Calu3 (cell line): ENCODE data around the gene UFSP2. TPM values are rescaled to one million over a fixed set of nuclear protein-coding genes. Genes with fewer than 3 reads are reported as not detected.

ENCODE experiments used
- Bru-seq: library from RNA; stranded (reverse); fragments of 400-500 nt; gene quantifications from one replicate; lab custom pipeline; 2021; lab: Mats Ljungman, UMichigan
- BruChase-seq, 2 experiments: library from RNA; stranded (reverse); fragments of 400-500 nt; gene quantifications; one replicate each; lab custom pipeline; 2021; lab: Mats Ljungman, UMichigan
- BruUV-seq: library from RNA; stranded (reverse); fragments of 400-500 nt; replicated peaks from 2 replicates; lab custom pipeline; 2021; lab: Mats Ljungman, UMichigan
- CTCF ChIA-PET: fragments of 300-600 bp; sonication (Branson Sonifier 250); formaldehyde crosslinking; loops from one replicate; lab custom pipeline; 2022; ENCODE audit warnings: antibody characterized with exemption; lab: Charles Lee
- DNase-seq: peaks from one replicate; pipeline ENCODE4 v3.0.0; 2022
- H3K27ac Mint-ChIP-seq: one replicate; pipeline ENCODE4 v1.8.0; 2022; ENCODE audit warnings: mixed read lengths; ENCODE audit not compliant: unreplicated experiment
- H3K27me3 Mint-ChIP-seq: one replicate; pipeline ENCODE4 v1.8.0; 2022; ENCODE audit warnings: mixed read lengths; ENCODE audit not compliant: unreplicated experiment
- H3K36me3 Mint-ChIP-seq: one replicate; pipeline ENCODE4 v1.8.0; 2022; ENCODE audit warnings: mild to moderate bottlenecking, moderate library complexity, mixed read lengths; ENCODE audit not compliant: insufficient read depth, unreplicated experiment
- H3K4me1 Mint-ChIP-seq: one replicate; pipeline ENCODE4 v1.8.0; 2022; ENCODE audit warnings: mild to moderate bottlenecking, low read depth, mixed read lengths; ENCODE audit not compliant: unreplicated experiment
- H3K4me3 Mint-ChIP-seq: one replicate; pipeline ENCODE4 v1.8.0; 2022; ENCODE audit warnings: mild to moderate bottlenecking, low read depth, moderate library complexity, mixed read lengths; ENCODE audit not compliant: unreplicated experiment
- H3K9me3 Mint-ChIP-seq: one replicate; pipeline ENCODE4 v1.8.0; 2022; ENCODE audit warnings: low read depth, mixed read lengths; ENCODE audit not compliant: unreplicated experiment
- intact Hi-C: fragments of 100-400 bp; cut with micrococcal nuclease; formaldehyde crosslinking; loops from one replicate; pipeline ENCODE4 v1.10.0; 2022; ENCODE audit not compliant: unreplicated experiment
- long read RNA-seq: library from polyadenylated mRNA; stranded (forward); transcript quantifications from one replicate; pipeline ENCODE4 v2.0.0, GENCODE V29; 2022
- total RNA-seq: library from RNA; stranded (reverse); gene quantifications from 2 replicates; pipeline ENCODE4 v1.2.3, GENCODE V29; 2022
- TF ChIP-seq, protein P1 (sequence below): fragments of 200-600 bp; IDR thresholded peaks from one replicate; pipeline ENCODE4 v1.8.0; 2022; ENCODE audit warnings: antibody characterized with exemption; ENCODE audit not compliant: unreplicated experiment

UFSP2 gene, protein sequence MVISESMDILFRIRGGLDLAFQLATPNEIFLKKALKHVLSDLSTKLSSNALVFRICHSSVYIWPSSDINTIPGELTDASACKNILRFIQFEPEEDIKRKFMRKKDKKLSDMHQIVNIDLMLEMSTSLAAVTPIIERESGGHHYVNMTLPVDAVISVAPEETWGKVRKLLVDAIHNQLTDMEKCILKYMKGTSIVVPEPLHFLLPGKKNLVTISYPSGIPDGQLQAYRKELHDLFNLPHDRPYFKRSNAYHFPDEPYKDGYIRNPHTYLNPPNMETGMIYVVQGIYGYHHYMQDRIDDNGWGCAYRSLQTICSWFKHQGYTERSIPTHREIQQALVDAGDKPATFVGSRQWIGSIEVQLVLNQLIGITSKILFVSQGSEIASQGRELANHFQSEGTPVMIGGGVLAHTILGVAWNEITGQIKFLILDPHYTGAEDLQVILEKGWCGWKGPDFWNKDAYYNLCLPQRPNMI
- total RNA-seq = 11.8 and 14.8 TPM in 2 replicates
- percentile 64 among the genes with signal in this experiment for Bru-seq, nascent RNA
- percentile 52 among the genes with signal in this experiment for BruChase-seq, experiment 1, labeled RNA remaining after a 6-hour chase
- BruChase-seq, experiment 2, labeled RNA remaining after a 2-hour chase = percentile 52 among the genes with signal in this experiment
- long read RNA-seq, transcript UFSP2-201 (12 exons, 1,630 nt) = major isoform, 10 of 16 reads
- long read RNA-seq, partial matches to known transcripts = 2 of 16 reads
- long read RNA-seq, other reads (novel, unspliced or antisense) = 4 of 16 reads

- TF ChIP-seq, protein P1, sequence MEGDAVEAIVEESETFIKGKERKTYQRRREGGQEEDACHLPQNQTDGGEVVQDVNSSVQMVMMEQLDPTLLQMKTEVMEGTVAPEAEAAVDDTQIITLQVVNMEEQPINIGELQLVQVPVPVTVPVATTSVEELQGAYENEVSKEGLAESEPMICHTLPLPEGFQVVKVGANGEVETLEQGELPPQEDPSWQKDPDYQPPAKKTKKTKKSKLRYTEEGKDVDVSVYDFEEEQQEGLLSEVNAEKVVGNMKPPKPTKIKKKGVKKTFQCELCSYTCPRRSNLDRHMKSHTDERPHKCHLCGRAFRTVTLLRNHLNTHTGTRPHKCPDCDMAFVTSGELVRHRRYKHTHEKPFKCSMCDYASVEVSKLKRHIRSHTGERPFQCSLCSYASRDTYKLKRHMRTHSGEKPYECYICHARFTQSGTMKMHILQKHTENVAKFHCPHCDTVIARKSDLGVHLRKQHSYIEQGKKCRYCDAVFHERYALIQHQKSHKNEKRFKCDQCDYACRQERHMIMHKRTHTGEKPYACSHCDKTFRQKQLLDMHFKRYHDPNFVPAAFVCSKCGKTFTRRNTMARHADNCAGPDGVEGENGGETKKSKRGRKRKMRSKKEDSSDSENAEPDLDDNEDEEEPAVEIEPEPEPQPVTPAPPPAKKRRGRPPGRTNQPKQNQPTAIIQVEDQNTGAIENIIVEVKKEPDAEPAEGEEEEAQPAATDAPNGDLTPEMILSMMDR = no peak
- Mint-ChIP-seq H3K4me1 (peaks cover 8% of the 10 kb centered on the region), H3K9me3 (no peaks in the 10 kb centered on the region), H3K27ac (peak within 1 kb of the TSS; percentile 75), H3K27me3 (no peaks in the 10 kb centered on the region), H3K36me3 (peaks cover 20% of the 10 kb centered on the region), H3K4me3 (peak within 1 kb of the TSS; percentile 79)
- DNase-seq = peak; percentile 79
- intact Hi-C loops = loop anchor here (5.0 kb wide), 1 partner anchor 172 kb away; no protein-coding TSS in a partner anchor
- CTCF ChIA-PET = interaction anchor here (0.7 to 1.9 kb wide), 3 partner anchors 172 to 302 kb away, joined by 3 to 8 read pairs (median 4); no protein-coding TSS in a partner anchor
- BruUV-seq = no TSS peak
These were observed at the start of gene UFSP2 for GRCh38 chr4:185425647-185426352. Gene UFSP2, minus strand, starts transcription at chr4:185425964. Its CDS starts 96 bp downstream, at chr4:185425868.

GRCh38 chr4:185473247-185473646 lies 47.5 kb upstream of the UFSP2 start:
- H3K36me3 Mint-ChIP-seq = peaks cover 12% of the 10 kb centered on the region
- intact Hi-C loops = no loop called here
- H3K4me1 Mint-ChIP-seq = no peaks in the 10 kb centered on the region
- no peak overlapping the region for H3K27ac Mint-ChIP-seq
- peaks cover 20% of the 10 kb centered on the region for H3K27me3 Mint-ChIP-seq
- no peak for DNase-seq
- H3K4me3 Mint-ChIP-seq = no peak overlapping the region
- H3K9me3 Mint-ChIP-seq = no peaks in the 10 kb centered on the region
- CTCF ChIA-PET = no interaction called here
- no TSS peak for BruUV-seq
- TF ChIP-seq, protein P1 = no peak

- Mint-ChIP-seq H3K27ac (no peak overlapping the region), H3K36me3 (peaks cover 12% of the 10 kb centered on the region)
- intact Hi-C loops = no loop called here
These were observed 46.4 kb upstream of the UFSP2 start for GRCh38 chr4:185472103-185472542.

More at GRCh38 chr4:185472103-185472542, 46.4 kb upstream of the UFSP2 start:
- TF ChIP-seq, protein P1 = no peak
- CTCF ChIA-PET = no interaction called here
- DNase-seq = no peak
- Mint-ChIP-seq H3K27me3 (peaks cover 30% of the 10 kb centered on the region), H3K4me1 (no peaks in the 10 kb centered on the region), H3K4me3 (peak overlapping the region; percentile 68), H3K9me3 (no peaks in the 10 kb centered on the region)
- BruUV-seq = no TSS peak
